NT2/D1 (cell line): ENCODE results near the gene LZTR1.

Source experiments
- DNase-seq: peaks from one replicate; pipeline ENCODE4 v3.0.0-alpha.2; 2011; ENCODE audit warnings: low read depth, low spot score
- H3K27me3 ChIP-seq: 2 replicates; pipeline ENCODE4 v1.6.0; 2011; ENCODE audit warnings: mild to moderate bottlenecking; ENCODE audit not compliant: insufficient read length, insufficient read depth
- H3K36me3 ChIP-seq: 2 replicates; pipeline ENCODE4 v1.6.1; 2011; ENCODE audit warnings: mild to moderate bottlenecking, low read length, mixed read lengths; ENCODE audit not compliant: insufficient read depth, insufficient read length
- H3K4me1 ChIP-seq: 2 replicates; pipeline ENCODE4 v1.5.1; 2011; ENCODE audit not compliant: insufficient read depth, insufficient read length
- H3K4me3 ChIP-seq: 2 replicates; pipeline ENCODE4 v1.5.1; 2011; ENCODE audit warnings: low read depth; ENCODE audit not compliant: insufficient read length
- H3K9ac ChIP-seq: 2 replicates; pipeline ENCODE4 v1.6.0; 2011; ENCODE audit warnings: low read depth; ENCODE audit not compliant: insufficient read length
- H3K9me3 ChIP-seq: 2 replicates; pipeline ENCODE4 v1.5.1; 2011; ENCODE audit warnings: mild to moderate bottlenecking, low read length; ENCODE audit not compliant: insufficient read depth
- SUZ12 ChIP-seq: IDR thresholded peaks from 2 replicates; pipeline ENCODE4 v1.6.1; 2011; ENCODE audit not compliant: insufficient read length, insufficient read depth; ENCODE audit errors: extremely low read depth
- YY1 ChIP-seq: IDR thresholded peaks from 2 replicates; pipeline ENCODE4 v1.6.1; 2011; ENCODE audit not compliant: insufficient read length, insufficient read depth
- ZNF274 ChIP-seq: IDR thresholded peaks from 2 replicates; pipeline ENCODE4 v1.6.1; 2011; ENCODE audit warnings: mild to moderate bottlenecking, low read depth, low read length

Gene LZTR1

GRCh38 chr22:21030621-21031544 is 48.8 kb downstream of the LZTR1 start:
- H3K4me3 ChIP-seq: no peak overlapping the region
- peaks cover 18% of the 10 kb centered on the region for H3K27me3 ChIP-seq
- no peaks in the 10 kb centered on the region for H3K36me3 ChIP-seq
- peaks cover 16% of the 10 kb centered on the region for H3K4me1 ChIP-seq
- no peaks in the 10 kb centered on the region for H3K9me3 ChIP-seq
- no peak overlapping the region for H3K9ac ChIP-seq
- no peak for TF ChIP-seq YY1
- TF ChIP-seq ZNF274: no peak
- TF ChIP-seq SUZ12: no peak
- no peak for DNase-seq

GRCh38 chr22:21031545-21032036 is 49.5 kb downstream of the LZTR1 start:
- no peak for DNase-seq
- no peaks in the 10 kb centered on the region for H3K9me3 ChIP-seq
- peak overlapping the region; percentile 67 for H3K9ac ChIP-seq
- peak overlapping the region; percentile 45 for H3K4me3 ChIP-seq
- TF ChIP-seq SUZ12 (no peak), YY1 (no peak), ZNF274 (no peak)
- H3K4me1 ChIP-seq: peaks cover 15% of the 10 kb centered on the region
- H3K36me3 ChIP-seq: no peaks in the 10 kb centered on the region
- peaks cover 18% of the 10 kb centered on the region for H3K27me3 ChIP-seq

- H3K9ac ChIP-seq: peak within 1 kb of the TSS; percentile 67
- H3K27me3 ChIP-seq: peaks cover 18% of the 10 kb centered on the region
Measured at GRCh38 chr22:21032037-21032867, 50.2 kb downstream of the LZTR1 start, which contains the start of gene SLC7A4. SLC7A4 (minus strand) TSS chr22:21032561; CDS start chr22:21031812, 749 bp downstream.

GRCh38 chr22:21032868-21033688 is 51.0 kb downstream of the LZTR1 start:
- Histone ChIP-seq H3K4me1 (peaks cover 15% of the 10 kb centered on the region), H3K36me3 (no peaks in the 10 kb centered on the region), H3K9me3 (no peaks in the 10 kb centered on the region), H3K27me3 (peaks cover 18% of the 10 kb centered on the region), H3K4me3 (peak overlapping the region; percentile 43), H3K9ac (peak overlapping the region; percentile 50)
- TF ChIP-seq SUZ12: no peak
- no peak for TF ChIP-seq ZNF274
- no peak for TF ChIP-seq YY1
- DNase-seq: no peak

More at GRCh38 chr22:21032037-21032867, 50.2 kb downstream of the LZTR1 start, which contains the start of gene SLC7A4:
- DNase-seq: no peak
- H3K4me3 ChIP-seq: peak within 1 kb of the TSS; percentile 45
- no peaks in the 10 kb centered on the region for H3K9me3 ChIP-seq
- H3K36me3 ChIP-seq: no peaks in the 10 kb centered on the region
- peaks cover 15% of the 10 kb centered on the region for H3K4me1 ChIP-seq
- no peak for TF ChIP-seq YY1
- TF ChIP-seq ZNF274: no peak
- no peak for TF ChIP-seq SUZ12

GRCh38 chr22:21033895-21034294 is 51.8 kb downstream of the LZTR1 start:
- H3K4me1 ChIP-seq: peaks cover 15% of the 10 kb centered on the region
- TF ChIP-seq YY1: no peak
- no peak for TF ChIP-seq SUZ12
- no peak for TF ChIP-seq ZNF274
- H3K4me3 ChIP-seq: no peak overlapping the region

GRCh38 chr22:21034989-21035388 is 52.9 kb downstream of the LZTR1 start:
- Histone ChIP-seq H3K4me3 (no peak overlapping the region), H3K36me3 (no peaks in the 10 kb centered on the region), H3K9me3 (no peaks in the 10 kb centered on the region), H3K27me3 (peaks cover 18% of the 10 kb centered on the region), H3K4me1 (peaks cover 8% of the 10 kb centered on the region), H3K9ac (no peak overlapping the region)
- TF ChIP-seq SUZ12 (no peak), ZNF274 (no peak), YY1 (no peak)
- no peak for DNase-seq

More at GRCh38 chr22:21033895-21034294, 51.8 kb downstream of the LZTR1 start:
- no peak overlapping the region for H3K9ac ChIP-seq
- H3K36me3 ChIP-seq: no peaks in the 10 kb centered on the region
- H3K27me3 ChIP-seq: peaks cover 18% of the 10 kb centered on the region
- DNase-seq: no peak
- H3K9me3 ChIP-seq: no peaks in the 10 kb centered on the region
